Retinal pigment epithelial cell (primary cell): ENCODE data around the gene GMDS.

Source experiments
- DNase-seq: peaks from one replicate; pipeline ENCODE4 v3.0.0-alpha.2; 2010; ENCODE audit warnings: low read depth
- H3K4me3 ChIP-seq: 2 replicates; pipeline ENCODE4 v1.5.1; 2011; ENCODE audit warnings: mild to moderate bottlenecking, low read length, control low read depth, moderate library complexity
- CTCF ChIP-seq: conservative IDR thresholded peaks from 2 replicates; pipeline ENCODE4 v1.5.1; 2011; ENCODE audit warnings: low read depth, low read length, control low read depth, inconsistent platforms

GMDS gene

DNA sequence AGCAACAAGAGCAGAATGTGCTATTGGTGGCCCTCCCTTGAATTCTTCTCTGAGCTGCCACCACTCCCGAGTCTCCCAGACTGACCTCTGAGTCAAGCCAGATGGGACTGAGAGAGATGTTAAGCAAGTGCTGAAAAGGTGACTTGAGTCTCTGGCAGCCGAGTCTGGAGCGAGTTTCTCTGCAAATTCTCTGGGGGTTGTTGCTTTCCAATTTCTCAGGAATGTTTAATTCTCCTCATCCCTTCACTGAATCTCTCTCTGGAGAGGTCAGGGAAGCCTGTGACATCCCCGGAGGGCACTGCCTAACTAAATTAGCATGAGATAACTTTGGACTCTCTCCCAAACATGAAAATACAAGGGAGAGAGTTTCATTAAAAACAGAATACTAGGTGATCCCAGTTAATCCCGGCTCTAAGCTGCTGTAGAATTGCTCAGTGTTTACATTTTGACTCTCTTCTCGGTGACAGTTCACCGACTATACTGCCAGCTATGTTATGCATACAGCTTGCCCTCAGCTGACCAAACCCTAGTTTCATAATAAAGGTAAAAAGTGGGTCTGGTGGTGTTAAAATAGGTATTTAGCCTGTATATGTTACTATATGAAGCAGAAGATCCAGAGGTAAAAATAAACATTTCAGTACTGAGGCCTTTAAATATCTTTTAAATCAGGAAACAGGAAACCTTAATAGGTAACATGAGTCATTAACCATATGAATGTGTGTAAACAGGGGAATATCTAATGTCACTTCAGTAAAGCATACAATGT lies 477.7 kb downstream of the GMDS start:
- H3K4me3 ChIP-seq, result no peak overlapping the region
- TF ChIP-seq CTCF, result no peak
- peak; percentile 79 for DNase-seq

DNA sequence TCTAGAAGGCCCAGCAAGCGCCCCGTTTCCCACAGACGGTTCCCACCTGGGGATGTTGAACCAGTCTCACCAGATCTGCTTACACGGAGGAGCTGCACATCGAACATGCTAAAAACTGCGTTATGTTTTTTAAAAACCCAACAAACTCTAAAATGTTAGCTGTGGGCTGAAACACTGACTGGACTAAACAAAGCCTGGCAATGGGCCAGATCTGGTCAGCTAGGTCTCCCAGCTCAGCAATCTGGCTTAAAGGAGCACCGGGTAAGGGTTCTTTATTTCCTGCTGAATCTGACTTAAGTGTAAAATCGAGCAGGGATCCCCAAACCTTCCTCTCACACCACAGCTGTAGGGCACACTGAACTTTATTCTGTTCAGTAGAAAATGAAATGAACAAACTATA lies 478.8 kb downstream of the GMDS start:
- DNase-seq, result no peak
- H3K4me3 ChIP-seq, result no peak overlapping the region
- TF ChIP-seq CTCF, result no peak

GRCh38 chr6:1765160-1765903 lies 480.1 kb downstream of the GMDS start:
- DNase-seq, result no peak
- H3K4me3 ChIP-seq, result no peak overlapping the region
- TF ChIP-seq CTCF, result no peak

GRCh38 chr6:1764397-1764987 lies 480.9 kb downstream of the GMDS start:
- DNase-seq, result no peak
- no peak for TF ChIP-seq CTCF
- no peak overlapping the region for H3K4me3 ChIP-seq

DNA sequence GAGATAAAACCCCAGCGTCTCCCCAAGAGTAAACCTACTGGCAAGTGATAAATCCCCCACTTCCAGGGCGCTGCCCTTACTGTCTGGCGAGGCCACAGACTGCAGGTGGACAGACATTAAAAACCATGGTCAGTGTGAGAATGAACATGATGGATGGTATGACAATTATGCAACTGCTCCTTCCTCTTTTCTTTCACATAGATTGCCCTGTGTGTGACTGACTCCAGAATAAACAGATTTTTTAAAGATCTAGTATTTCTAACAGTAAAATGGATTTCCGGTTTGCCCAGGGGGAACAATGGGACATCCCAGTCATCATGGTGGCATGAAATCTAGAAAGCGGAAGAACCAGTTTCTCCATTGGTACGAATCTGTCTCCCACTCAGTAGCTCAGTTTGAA lies 482.0 kb downstream of the GMDS start:
- DNase-seq, result no peak
- H3K4me3 ChIP-seq, result no peak overlapping the region
- TF ChIP-seq CTCF, result no peak

GRCh38 chr6:1762203-1762602 lies 483.2 kb downstream of the GMDS start:
- TF ChIP-seq CTCF, result no peak
- H3K4me3 ChIP-seq, result no peak overlapping the region
- no peak for DNase-seq

- TF ChIP-seq CTCF, result no peak
- DNase-seq, result peak; percentile 25
- H3K4me3 ChIP-seq, result no peak overlapping the region
Observed at GRCh38 chr6:1761477-1761877, 483.9 kb downstream of the GMDS start.
